Left ventricle myocardium inferior (tissue), 1 donor: ENCODE data around the gene PTS. TPM values are rescaled to one million over a fixed set of nuclear protein-coding genes. Genes with fewer than 3 reads are reported as not detected.

Source experiments
- DNase-seq: peaks from one replicate; pipeline ENCODE4 v3.0.0-alpha.2; 2020
- H3K27ac ChIP-seq: fragments of 200-600 bp; replicated peaks from 2 replicates; pipeline ENCODE4 v1.8.0; 2021
- H3K27me3 ChIP-seq: fragments of 200-600 bp; 2 replicates; pipeline ENCODE4 v1.8.0; 2021; ENCODE audit warnings: low read depth
- H3K36me3 ChIP-seq: fragments of 200-600 bp; 2 replicates; pipeline ENCODE4 v1.8.0; 2021
- H3K4me1 ChIP-seq: fragments of 200-600 bp; 2 replicates; pipeline ENCODE4 v1.8.0; 2021
- H3K4me3 ChIP-seq: fragments of 200-600 bp; 2 replicates; pipeline ENCODE4 v1.8.0; 2021; ENCODE audit warnings: mild to moderate bottlenecking, moderate library complexity
- H3K9me3 ChIP-seq: fragments of 200-600 bp; replicated peaks from 2 replicates; pipeline ENCODE4 v1.8.0; 2021
- intact Hi-C: fragments of 100-400 bp; cut with micrococcal nuclease; formaldehyde crosslinking; loops from one replicate; pipeline ENCODE4 v1.11.0; 2022
- total RNA-seq: library from RNA; stranded (reverse); fragmentation: NEBNext Ultra II Directional; extraction: Animal tissue kit (Norgen Biotek cat#: 25700); gene quantifications from one replicate; pipeline ENCODE4 v1.2.1, GENCODE V29; 2021
- TF ChIP-seq, protein P1 (sequence below): fragments of 200-600 bp; IDR thresholded peaks from 2 replicates; pipeline ENCODE4 v1.8.0; 2021; ENCODE audit warnings: antibody characterized with exemption, mild to moderate bottlenecking, borderline replicate concordance
- donor health status: DM: no; HTN: yes; CAD: no; lungs with severe emphysema.

Gene PTS
- total RNA-seq, 1 donor from 2014 or later = 27.0 TPM

- intact Hi-C loops = no loop called here
Observed at GRCh38 chr11:112266410-112266778, 40.2 kb downstream of the PTS start.

DNA sequence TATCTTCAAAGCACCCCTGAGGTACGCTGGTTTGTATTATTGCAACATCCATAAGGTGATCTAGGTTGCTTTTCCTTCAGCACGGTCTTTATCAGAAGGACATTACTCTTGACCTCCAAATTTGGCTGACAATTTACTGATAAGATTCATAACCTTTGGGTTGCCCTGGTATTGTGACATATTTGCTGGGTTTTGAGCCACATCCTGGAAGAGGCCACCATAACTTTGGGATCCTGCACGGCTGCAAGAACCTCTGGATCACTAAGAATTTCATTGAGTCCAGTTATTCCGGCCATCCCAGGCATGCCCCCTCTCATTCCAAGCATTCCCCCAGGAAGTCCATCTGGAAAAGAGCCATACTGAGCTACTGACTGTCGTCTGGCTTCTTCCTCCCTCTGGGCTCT, 41.0 kb downstream of the PTS start:
- intact Hi-C loops = no loop called here

More at GRCh38 chr11:112266410-112266778, 40.2 kb downstream of the PTS start:
- H3K9me3 ChIP-seq = no peaks in the 10 kb centered on the region
- H3K27me3 ChIP-seq = no peaks in the 10 kb centered on the region
- DNase-seq = no peak
- peaks cover 12% of the 10 kb centered on the region for H3K4me1 ChIP-seq
- H3K36me3 ChIP-seq = no peaks in the 10 kb centered on the region
- H3K27ac ChIP-seq = peak overlapping the region; percentile 24
- TF ChIP-seq, protein P1, sequence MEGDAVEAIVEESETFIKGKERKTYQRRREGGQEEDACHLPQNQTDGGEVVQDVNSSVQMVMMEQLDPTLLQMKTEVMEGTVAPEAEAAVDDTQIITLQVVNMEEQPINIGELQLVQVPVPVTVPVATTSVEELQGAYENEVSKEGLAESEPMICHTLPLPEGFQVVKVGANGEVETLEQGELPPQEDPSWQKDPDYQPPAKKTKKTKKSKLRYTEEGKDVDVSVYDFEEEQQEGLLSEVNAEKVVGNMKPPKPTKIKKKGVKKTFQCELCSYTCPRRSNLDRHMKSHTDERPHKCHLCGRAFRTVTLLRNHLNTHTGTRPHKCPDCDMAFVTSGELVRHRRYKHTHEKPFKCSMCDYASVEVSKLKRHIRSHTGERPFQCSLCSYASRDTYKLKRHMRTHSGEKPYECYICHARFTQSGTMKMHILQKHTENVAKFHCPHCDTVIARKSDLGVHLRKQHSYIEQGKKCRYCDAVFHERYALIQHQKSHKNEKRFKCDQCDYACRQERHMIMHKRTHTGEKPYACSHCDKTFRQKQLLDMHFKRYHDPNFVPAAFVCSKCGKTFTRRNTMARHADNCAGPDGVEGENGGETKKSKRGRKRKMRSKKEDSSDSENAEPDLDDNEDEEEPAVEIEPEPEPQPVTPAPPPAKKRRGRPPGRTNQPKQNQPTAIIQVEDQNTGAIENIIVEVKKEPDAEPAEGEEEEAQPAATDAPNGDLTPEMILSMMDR = no peak
- H3K4me3 ChIP-seq = no peak overlapping the region

GRCh38 chr11:112268406-112268805, 42.2 kb downstream of the PTS start:
- no peak overlapping the region for H3K27ac ChIP-seq
- no peak overlapping the region for H3K4me3 ChIP-seq
- TF ChIP-seq, protein P1 = no peak
- no peaks in the 10 kb centered on the region for H3K9me3 ChIP-seq
- no peaks in the 10 kb centered on the region for H3K27me3 ChIP-seq
- intact Hi-C loops = no loop called here
- H3K36me3 ChIP-seq = no peaks in the 10 kb centered on the region
- no peak for DNase-seq
- peaks cover 12% of the 10 kb centered on the region for H3K4me1 ChIP-seq

More for the DNA sequence above, 41.0 kb downstream of the PTS start:
- Histone ChIP-seq H3K36me3 (no peaks in the 10 kb centered on the region), H3K4me3 (no peak overlapping the region), H3K9me3 (no peaks in the 10 kb centered on the region), H3K4me1 (peaks cover 12% of the 10 kb centered on the region), H3K27me3 (no peaks in the 10 kb centered on the region), H3K27ac (no peak overlapping the region)
- DNase-seq = no peak
- TF ChIP-seq, protein P1 = no peak

- Histone ChIP-seq H3K9me3 (no peaks in the 10 kb centered on the region), H3K27me3 (no peaks in the 10 kb centered on the region), H3K27ac (no peak overlapping the region), H3K36me3 (no peaks in the 10 kb centered on the region), H3K4me3 (no peak overlapping the region), H3K4me1 (peaks cover 12% of the 10 kb centered on the region)
- TF ChIP-seq, protein P1 = no peak
- DNase-seq = no peak
- intact Hi-C loops = no loop called here
Observed at GRCh38 chr11:112269139-112269538, 42.9 kb downstream of the PTS start.

- Histone ChIP-seq H3K27me3 (no peaks in the 10 kb centered on the region), H3K36me3 (no peaks in the 10 kb centered on the region), H3K4me1 (peaks cover 12% of the 10 kb centered on the region), H3K4me3 (no peak overlapping the region), H3K9me3 (no peaks in the 10 kb centered on the region), H3K27ac (no peak overlapping the region)
- TF ChIP-seq, protein P1 = no peak
- intact Hi-C loops = no loop called here
- DNase-seq = no peak
Observed at GRCh38 chr11:112270551-112271180, 44.4 kb downstream of the PTS start.
